HG02885 (cell line): ENCODE measurements around the gene WHRN.

Source experiments
- ATAC-seq: cut with Tn5 transposase; IDR thresholded peaks from one replicate; pipeline ENCODE4 v1.9.1; 2021; ENCODE audit warnings: mild to moderate bottlenecking; ENCODE audit not compliant: unreplicated experiment, poor library complexity

The WHRN gene

GRCh38 chr9:114515528-114515927 is 10.3 kb upstream of the WHRN start:
- no peak for ATAC-seq

GRCh38 chr9:114513959-114514267 is 8.6 kb upstream of the WHRN start:
- no peak for ATAC-seq

- no peak for ATAC-seq
Measured at GRCh38 chr9:114513055-114513958, 8.0 kb upstream of the WHRN start.

GRCh38 chr9:114511978-114512874 is 7.0 kb upstream of the WHRN start:
- ATAC-seq, result no peak

- no peak for ATAC-seq
Measured at GRCh38 chr9:114507726-114508125, 2.5 kb upstream of the WHRN start.

- ATAC-seq, result no peak
Measured at GRCh38 chr9:114506082-114506390, 763 bp upstream of the WHRN start.

GRCh38 chr9:114504341-114505186 is 709 bp downstream of the WHRN start:
- ATAC-seq, result no peak

GRCh38 chr9:114503522-114504340 is 1.5 kb downstream of the WHRN start:
- ATAC-seq, result no peak

GRCh38 chr9:114503009-114503408 is 2.3 kb downstream of the WHRN start:
- ATAC-seq, result no peak

GRCh38 chr9:114501796-114502682 is 3.2 kb downstream of the WHRN start:
- no peak for ATAC-seq

GRCh38 chr9:114500697-114501292 is 4.5 kb downstream of the WHRN start:
- ATAC-seq, result no peak

GRCh38 chr9:114499941-114500696 is 5.2 kb downstream of the WHRN start:
- no peak for ATAC-seq

- no peak for ATAC-seq
Measured at GRCh38 chr9:114499528-114499927, 5.7 kb downstream of the WHRN start.

GRCh38 chr9:114497727-114498382 is 7.4 kb downstream of the WHRN start:
- ATAC-seq, result no peak

GRCh38 chr9:114497236-114497635 is 8.0 kb downstream of the WHRN start:
- no peak for ATAC-seq

GRCh38 chr9:114496011-114496410 is 9.3 kb downstream of the WHRN start:
- ATAC-seq, result no peak
